GM23338 (cell line): ENCODE measurements around the gene ANGPTL2.

Source experiments
- CTCF ChIP-seq, 2 experiments: fragments of 200-600 bp in 1 of 2; sonication (generic) in 1 of 2; conservative IDR thresholded peaks; 2 replicates each; pipeline versions ENCODE4 v1.5.1 to v1.6.1; 2016 to 2017; ENCODE audit warnings: antibody characterized with exemption in 2 of 2, low read depth in 2 of 2, mild to moderate bottlenecking in 2 of 2, moderate library complexity in 1 of 2
- POLR2AphosphoS5 ChIP-seq: IDR thresholded peaks from 2 replicates; pipeline ENCODE4 v1.6.1; 2016; ENCODE audit warnings: antibody characterized with exemption, low read depth

GRCh38 chr9:127051881-127052595, 70.4 kb downstream of the ANGPTL2 start:
- no peak for TF ChIP-seq CTCF (conservative IDR thresholded peaks at IDR 0.05; ENCODE audit: low read depth in 2 of 2)
- no peak for TF ChIP-seq POLR2AphosphoS5
